GF-D8 (cell line): ENCODE data around the gene ZNF324.
"Not testable (repeated sequence)": the region's sequence is repeated elsewhere in the genome, so short reads cannot be mapped to it uniquely, and the experiment has no call there.

ENCODE experiments used
- DNase-seq: peaks from one replicate; lab custom pipeline; 2025; lab: John Stamatoyannopoulos, UW

ZNF324 gene

GRCh38 chr19:58466760-58467589 lies at the start of gene ZNF324:
TSS of gene ZNF324 (plus strand) at chr19:58467080. CDS start at chr19:58469186, 2,106 bp downstream.
- peak; percentile 78 for DNase-seq

- DNase-seq: no peak
These were observed 38.3 kb upstream of the ZNF324 start for GRCh38 chr19:58428617-58429016.

- no peak for DNase-seq
These were observed 37.1 kb upstream of the ZNF324 start for GRCh38 chr19:58429745-58430144.

- DNase-seq: no peak
These were observed 32.7 kb upstream of the ZNF324 start for GRCh38 chr19:58434217-58434616.

- peak; percentile 84 for DNase-seq
These were observed 27.0 kb upstream of the ZNF324 start, which contains the start of gene ZNF132 for GRCh38 chr19:58439576-58440554. TSS of gene ZNF132 (minus strand) at chr19:58440153. CDS start at chr19:58439821, 332 bp downstream.

GRCh38 chr19:58440556-58440955 lies 26.3 kb upstream of the ZNF324 start:
- no peak for DNase-seq

- not testable (repeated sequence) for DNase-seq
These were observed 23.9 kb upstream of the ZNF324 start for GRCh38 chr19:58442986-58443385.

GRCh38 chr19:58448860-58449259 lies 18.0 kb upstream of the ZNF324 start:
- not testable (repeated sequence) for DNase-seq

GRCh38 chr19:58449980-58450379 lies 16.9 kb upstream of the ZNF324 start:
- DNase-seq: not testable (repeated sequence)

- DNase-seq: no peak
These were observed 16.0 kb upstream of the ZNF324 start for GRCh38 chr19:58450856-58451357.

- DNase-seq: peak; percentile 82
These were observed 15.3 kb upstream of the ZNF324 start, which contains the start of gene ZNF324B for GRCh38 chr19:58451358-58452101. TSS of gene ZNF324B (plus strand) at chr19:58451622. CDS start at chr19:58453702, 2,080 bp downstream.

GRCh38 chr19:58453743-58454142 lies 13.1 kb upstream of the ZNF324 start:
- no peak for DNase-seq

GRCh38 chr19:58455306-58455705 lies 11.6 kb upstream of the ZNF324 start:
- DNase-seq: no peak

GRCh38 chr19:58456111-58456510 lies 10.8 kb upstream of the ZNF324 start:
- no peak for DNase-seq

- DNase-seq: no peak
These were observed 6.8 kb upstream of the ZNF324 start for GRCh38 chr19:58460039-58460438.

GRCh38 chr19:58466089-58466759 lies 656 bp upstream of the ZNF324 start:
- DNase-seq: no peak

- no peak for DNase-seq
These were observed 1.4 kb downstream of the ZNF324 start for GRCh38 chr19:58468216-58468839.

GRCh38 chr19:58469241-58470013 lies 2.5 kb downstream of the ZNF324 start:
- no peak for DNase-seq

GRCh38 chr19:58470837-58471543 lies 4.1 kb downstream of the ZNF324 start:
- DNase-seq: not testable (repeated sequence)
